ENCODE results near the gene DDX1. TPM values are rescaled to one million over a fixed set of nuclear protein-coding genes. Genes with fewer than 3 reads are reported as not detected.
A peak's percentile ranks its signal among the peaks of the same experiment; 100 is the strongest.

The DDX1 gene
- polyA plus RNA-seq, 1 donor (not counting 4 experiments of a cell fraction or from before 2014, with no cell fraction given) = 140 TPM

- H3K4me3 ChIP-seq (ENCODE audit: control insufficient read depth in 2 of 3, extremely low read depth in 1 of 3, insufficient read depth in 2 of 3, low read depth in 1 of 3, low read length in 3 of 3) = no peak overlapping the region
- H3K27me3 ChIP-seq (ENCODE audit: control insufficient read depth, extremely low read depth, insufficient read depth, low read length) = no peaks in the 10 kb centered on the region
- H4K20me1 ChIP-seq (ENCODE audit: control insufficient read depth, extremely low read depth, insufficient read depth, low read length) = no peaks in the 10 kb centered on the region
- no peaks in the 10 kb centered on the region for H3K9me3 ChIP-seq (ENCODE audit: control insufficient read depth, low read depth, low read length)
- no peak overlapping the region for H3K9ac ChIP-seq (ENCODE audit: control insufficient read depth, extremely low read depth, insufficient read depth, low read length)
- peak overlapping the region; percentile 17 for H3K27ac ChIP-seq (ENCODE audit: control insufficient read depth, insufficient read depth, low read length)
- H3K4me1 ChIP-seq (ENCODE audit: control insufficient read depth, extremely low read depth, insufficient read depth, low read length) = peaks cover 7% of the 10 kb centered on the region
- dilution Hi-C loops (cut with MboI; ENCODE audit: extremely low pct_ligation_motif_present, low sequenced_read_pairs) = no loop called here
- peak overlapping the region; percentile 44 for H3K4me2 ChIP-seq (ENCODE audit: control insufficient read depth, extremely low read depth, insufficient read depth, low read depth, low read length)
- H3K79me2 ChIP-seq (ENCODE audit: control insufficient read depth, insufficient read depth, low read length) = no peaks in the 10 kb centered on the region
- no peaks in the 10 kb centered on the region for H3K9me1 ChIP-seq (ENCODE audit: control insufficient read depth, extremely low read depth, insufficient read depth, low read length)
- peaks cover 0 to 2% of the 10 kb centered on the region in 2 experiments for H3K36me3 ChIP-seq (ENCODE audit: control insufficient read depth in 2 of 2, extremely low read depth in 1 of 2, insufficient read depth in 2 of 2, low read length in 2 of 2)
- no peak for DNase-seq (ENCODE audit: low read depth, low spot score)
- no peak overlapping the region for H2AFZ ChIP-seq (ENCODE audit: control insufficient read depth, low read length)
- no peak for TF ChIP-seq EZH2 (IDR thresholded peaks at IDR 0.05; ENCODE audit: low read length)
- TF ChIP-seq CTCF (optimal IDR thresholded peaks at IDR 0.05 in 1 of 3, IDR thresholded peaks at IDR 0.05 in 1 of 3, conservative IDR thresholded peaks at IDR 0.05 in 1 of 3; ENCODE audit: extremely low read depth in 1 of 3, insufficient read depth in 2 of 3, low read length in 3 of 3) = no peak
- FAIRE-seq = no peak
These were observed 44.4 kb upstream of the DDX1 start for GRCh38 chr2:15547115-15547876.

- no peak for TF ChIP-seq CTCF (optimal IDR thresholded peaks at IDR 0.05 in 1 of 3, IDR thresholded peaks at IDR 0.05 in 1 of 3, conservative IDR thresholded peaks at IDR 0.05 in 1 of 3; ENCODE audit: extremely low read depth in 1 of 3, insufficient read depth in 2 of 3, low read length in 3 of 3)
- no peak for TF ChIP-seq EZH2 (IDR thresholded peaks at IDR 0.05; ENCODE audit: low read length)
- no peaks in the 10 kb centered on the region for H3K9me1 ChIP-seq (ENCODE audit: control insufficient read depth, extremely low read depth, insufficient read depth, low read length)
- no peak overlapping the region for H3K9ac ChIP-seq (ENCODE audit: control insufficient read depth, extremely low read depth, insufficient read depth, low read length)
- H3K4me1 ChIP-seq (ENCODE audit: control insufficient read depth, extremely low read depth, insufficient read depth, low read length) = peaks cover 7% of the 10 kb centered on the region
- H3K4me3 ChIP-seq (ENCODE audit: control insufficient read depth in 2 of 3, extremely low read depth in 1 of 3, insufficient read depth in 2 of 3, low read depth in 1 of 3, low read length in 3 of 3) = no peak overlapping the region
- dilution Hi-C loops (cut with MboI; ENCODE audit: extremely low pct_ligation_motif_present, low sequenced_read_pairs) = no loop called here
- no peaks in the 10 kb centered on the region for H3K27me3 ChIP-seq (ENCODE audit: control insufficient read depth, extremely low read depth, insufficient read depth, low read length)
- no peak overlapping the region for H3K4me2 ChIP-seq (ENCODE audit: control insufficient read depth, extremely low read depth, insufficient read depth, low read depth, low read length)
- H4K20me1 ChIP-seq (ENCODE audit: control insufficient read depth, extremely low read depth, insufficient read depth, low read length) = no peaks in the 10 kb centered on the region
- no peaks in the 10 kb centered on the region for H3K9me3 ChIP-seq (ENCODE audit: control insufficient read depth, low read depth, low read length)
- H2AFZ ChIP-seq (ENCODE audit: control insufficient read depth, low read length) = no peak overlapping the region
- DNase-seq (ENCODE audit: low read depth, low spot score) = no peak
- FAIRE-seq = no peak
- no peak overlapping the region for H3K27ac ChIP-seq (ENCODE audit: control insufficient read depth, insufficient read depth, low read length)
- peaks cover 0 to 2% of the 10 kb centered on the region in 2 experiments for H3K36me3 ChIP-seq (ENCODE audit: control insufficient read depth in 2 of 2, extremely low read depth in 1 of 2, insufficient read depth in 2 of 2, low read length in 2 of 2)
- no peaks in the 10 kb centered on the region for H3K79me2 ChIP-seq (ENCODE audit: control insufficient read depth, insufficient read depth, low read length)
These were observed 42.7 kb upstream of the DDX1 start for GRCh38 chr2:15548974-15549373.

Data from keratinocyte (primary cell).